ENCODE data around the gene DGKD. TPM values are rescaled to one million over a fixed set of nuclear protein-coding genes. Genes with fewer than 3 reads are reported as not detected.
A peak's percentile ranks its signal among the peaks of the same experiment; 100 is the strongest.

DGKD gene, protein sequence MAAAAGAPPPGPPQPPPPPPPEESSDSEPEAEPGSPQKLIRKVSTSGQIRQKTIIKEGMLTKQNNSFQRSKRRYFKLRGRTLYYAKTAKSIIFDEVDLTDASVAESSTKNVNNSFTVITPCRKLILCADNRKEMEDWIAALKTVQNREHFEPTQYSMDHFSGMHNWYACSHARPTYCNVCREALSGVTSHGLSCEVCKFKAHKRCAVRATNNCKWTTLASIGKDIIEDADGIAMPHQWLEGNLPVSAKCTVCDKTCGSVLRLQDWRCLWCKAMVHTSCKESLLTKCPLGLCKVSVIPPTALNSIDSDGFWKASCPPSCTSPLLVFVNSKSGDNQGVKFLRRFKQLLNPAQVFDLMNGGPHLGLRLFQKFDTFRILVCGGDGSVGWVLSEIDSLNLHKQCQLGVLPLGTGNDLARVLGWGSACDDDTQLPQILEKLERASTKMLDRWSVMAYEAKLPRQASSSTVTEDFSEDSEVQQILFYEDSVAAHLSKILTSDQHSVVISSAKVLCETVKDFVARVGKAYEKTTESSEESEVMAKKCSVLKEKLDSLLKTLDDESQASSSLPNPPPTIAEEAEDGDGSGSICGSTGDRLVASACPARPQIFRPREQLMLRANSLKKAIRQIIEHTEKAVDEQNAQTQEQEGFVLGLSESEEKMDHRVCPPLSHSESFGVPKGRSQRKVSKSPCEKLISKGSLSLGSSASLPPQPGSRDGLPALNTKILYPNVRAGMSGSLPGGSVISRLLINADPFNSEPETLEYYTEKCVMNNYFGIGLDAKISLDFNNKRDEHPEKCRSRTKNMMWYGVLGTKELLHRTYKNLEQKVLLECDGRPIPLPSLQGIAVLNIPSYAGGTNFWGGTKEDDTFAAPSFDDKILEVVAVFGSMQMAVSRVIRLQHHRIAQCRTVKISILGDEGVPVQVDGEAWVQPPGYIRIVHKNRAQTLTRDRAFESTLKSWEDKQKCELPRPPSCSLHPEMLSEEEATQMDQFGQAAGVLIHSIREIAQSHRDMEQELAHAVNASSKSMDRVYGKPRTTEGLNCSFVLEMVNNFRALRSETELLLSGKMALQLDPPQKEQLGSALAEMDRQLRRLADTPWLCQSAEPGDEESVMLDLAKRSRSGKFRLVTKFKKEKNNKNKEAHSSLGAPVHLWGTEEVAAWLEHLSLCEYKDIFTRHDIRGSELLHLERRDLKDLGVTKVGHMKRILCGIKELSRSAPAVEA
- total RNA-seq (100 to 1,000 TPM; 148 to 170 TPM), total RNA-seq (135 to 185 reads per million in 2 donors)

DNA sequence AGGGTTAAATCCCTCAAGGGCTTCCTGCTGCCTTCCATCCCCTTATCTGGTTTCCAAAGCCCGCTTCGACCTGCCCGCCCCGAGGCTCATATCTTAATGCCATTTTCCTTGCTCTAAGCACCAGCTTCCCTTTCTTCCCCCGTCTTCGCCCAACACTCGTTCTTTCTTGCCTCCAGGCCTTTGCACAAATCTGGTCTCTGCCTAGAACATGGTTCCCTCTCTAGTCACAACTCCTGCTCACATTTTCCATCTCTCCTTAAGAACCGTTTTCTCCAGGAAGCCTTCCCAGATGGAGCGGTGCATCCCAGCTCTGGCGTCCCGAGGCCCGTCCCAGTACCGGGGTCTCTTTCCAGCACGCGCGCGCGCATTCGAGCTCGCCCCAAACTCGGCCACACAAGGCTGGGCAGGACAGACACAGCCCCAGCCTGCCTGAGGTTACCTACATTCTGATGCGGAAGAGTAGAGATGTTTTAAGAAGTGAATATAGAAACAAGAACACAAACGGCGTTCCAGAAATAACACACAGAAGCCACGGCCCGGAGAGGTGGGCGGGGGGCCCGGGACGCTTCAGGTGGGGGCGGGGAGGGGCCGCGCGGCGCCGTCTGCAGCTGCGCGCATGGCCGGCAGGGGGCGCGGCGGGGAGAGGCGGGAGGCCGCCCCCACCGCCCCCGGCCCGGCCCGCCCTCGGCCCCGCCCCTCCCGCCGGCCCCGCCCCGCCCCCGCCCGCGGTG, at the start of gene DGKD:
Gene DGKD, plus strand, starts transcription at position 726 of the 731 bp plus-strand sequence. CDS start 25 bp downstream, outside the sequence.
- no peaks in the 10 kb centered on the region for H3K27me3 Mint-ChIP-seq
- DNase-seq (peak; percentile 67 to 82 (median 78)), ATAC-seq (peak; percentile 93)
- no peaks in the 10 kb centered on the region for H3K9me3 ChIP-seq (ENCODE audit: control insufficient read depth, low read length, poor library complexity, severe bottlenecking)
- peaks cover 59% of the 10 kb centered on the region for H3K4me1 Mint-ChIP-seq
- peaks cover 9% of the 10 kb centered on the region for H3K36me3 Mint-ChIP-seq (ENCODE audit: low read depth)
- H3K4me3 Mint-ChIP-seq, result peak within 1 kb of the TSS; percentile 95
- H3K27ac Mint-ChIP-seq, result peak within 1 kb of the TSS; percentile 93

DNA sequence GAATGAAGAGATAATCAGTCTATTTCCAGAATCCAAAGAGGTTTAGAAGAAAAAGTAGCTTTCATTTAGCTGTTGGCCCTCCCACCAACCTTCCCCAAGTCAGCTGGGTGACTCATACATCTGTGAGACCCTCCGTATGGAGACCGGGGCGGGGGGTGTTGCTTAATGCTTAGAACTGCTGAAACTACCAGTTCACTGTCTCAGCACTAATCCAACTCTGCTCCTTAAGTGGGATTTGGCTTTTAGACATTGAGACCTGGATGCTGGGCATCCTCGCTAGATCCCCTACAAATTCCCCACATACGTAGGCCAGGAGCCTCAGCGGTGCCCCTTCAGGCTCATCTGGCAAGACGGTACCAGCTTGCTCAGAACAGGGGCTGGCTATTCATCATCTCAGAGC, 46.7 kb upstream of the DGKD start, which contains the start of gene SAG:
Gene SAG, plus strand, starts transcription at position 252 of the 400 bp plus-strand sequence. CDS start 1,374 bp downstream, outside the sequence.
- Mint-ChIP-seq H3K27ac (peak within 1 kb of the TSS; percentile 78), H3K36me3 (ENCODE audit: low read depth) (no peaks in the 10 kb centered on the region), H3K4me1 (peaks cover 7% of the 10 kb centered on the region), H3K4me3 (no peak within 1 kb of the TSS), H3K27me3 (peaks cover under 1% of the 10 kb centered on the region)
- ATAC-seq, result no peak
- DNase-seq, result no peak
- H3K9me3 ChIP-seq (ENCODE audit: control insufficient read depth, low read length, poor library complexity, severe bottlenecking), result no peaks in the 10 kb centered on the region

DNA sequence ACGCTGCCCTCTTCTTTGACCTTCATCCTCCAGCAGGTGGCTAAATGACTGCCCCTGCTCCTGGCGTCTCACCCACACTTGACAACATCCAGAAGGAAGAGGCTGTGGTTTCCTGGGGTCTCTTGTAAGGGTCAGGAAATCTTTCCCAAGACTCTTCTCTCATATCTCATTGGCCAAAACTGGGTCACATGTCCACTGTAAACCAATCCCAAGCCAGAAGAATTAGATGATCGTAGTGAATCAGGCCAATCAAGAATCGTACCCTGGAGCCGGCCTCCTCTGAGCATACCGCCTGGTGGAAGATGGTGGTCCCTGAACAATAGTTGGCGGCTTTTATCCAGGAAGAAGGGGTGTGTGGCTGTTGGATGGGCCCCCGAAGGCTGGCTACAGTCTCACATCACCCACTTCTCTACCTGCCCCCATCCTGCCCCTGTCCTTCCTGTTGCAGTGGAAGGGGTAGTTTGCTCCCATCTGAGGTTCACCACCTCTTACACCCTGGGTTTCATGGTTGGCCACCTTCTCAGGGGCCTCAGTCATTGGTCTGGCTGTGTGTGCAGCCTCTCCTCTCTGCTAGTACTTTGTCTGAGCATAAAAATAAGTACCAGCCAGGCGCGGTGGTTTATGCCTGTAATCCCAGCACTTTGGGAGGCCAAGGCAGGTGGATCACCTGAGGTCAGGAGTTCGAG, 42.9 kb upstream of the DGKD start:
- H3K27ac Mint-ChIP-seq, result no peak overlapping the region
- H3K27me3 Mint-ChIP-seq, result peaks cover 7% of the 10 kb centered on the region
- H3K9me3 ChIP-seq (ENCODE audit: control insufficient read depth, low read length, poor library complexity, severe bottlenecking), result no peaks in the 10 kb centered on the region
- H3K4me1 Mint-ChIP-seq, result peaks cover 11% of the 10 kb centered on the region
- H3K36me3 Mint-ChIP-seq (ENCODE audit: low read depth), result no peaks in the 10 kb centered on the region
- no peak for ATAC-seq
- no peak for DNase-seq
- no peak overlapping the region for H3K4me3 Mint-ChIP-seq

DNA sequence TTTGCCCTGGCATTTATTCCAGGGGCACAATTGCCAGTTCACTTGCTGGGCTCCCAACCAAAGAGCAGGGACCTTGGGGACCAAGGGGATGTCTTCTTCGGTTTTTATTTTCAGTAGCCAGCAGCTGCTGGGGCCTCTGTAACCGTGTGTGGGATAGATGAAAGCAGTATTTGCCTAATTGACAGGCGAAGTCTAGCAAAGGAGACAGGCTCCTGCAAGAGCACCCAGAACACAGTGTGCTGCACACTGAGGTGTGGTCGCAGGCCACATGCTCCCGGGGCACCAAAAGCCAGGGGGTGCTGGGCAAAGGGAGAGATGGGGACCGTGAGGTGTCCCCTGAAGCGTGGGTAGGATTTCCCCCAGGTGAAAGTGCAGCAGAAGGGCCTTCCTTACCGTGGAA, 41.4 kb upstream of the DGKD start:
- Mint-ChIP-seq H3K27ac (peak overlapping the region; percentile 72), H3K36me3 (ENCODE audit: low read depth) (no peaks in the 10 kb centered on the region), H3K4me3 (no peak overlapping the region), H3K27me3 (peaks cover 7% of the 10 kb centered on the region), H3K4me1 (peaks cover 8% of the 10 kb centered on the region)
- H3K9me3 ChIP-seq (ENCODE audit: control insufficient read depth, low read length, poor library complexity, severe bottlenecking), result no peaks in the 10 kb centered on the region
- ATAC-seq (no peak), DNase-seq (no peak)

DNA sequence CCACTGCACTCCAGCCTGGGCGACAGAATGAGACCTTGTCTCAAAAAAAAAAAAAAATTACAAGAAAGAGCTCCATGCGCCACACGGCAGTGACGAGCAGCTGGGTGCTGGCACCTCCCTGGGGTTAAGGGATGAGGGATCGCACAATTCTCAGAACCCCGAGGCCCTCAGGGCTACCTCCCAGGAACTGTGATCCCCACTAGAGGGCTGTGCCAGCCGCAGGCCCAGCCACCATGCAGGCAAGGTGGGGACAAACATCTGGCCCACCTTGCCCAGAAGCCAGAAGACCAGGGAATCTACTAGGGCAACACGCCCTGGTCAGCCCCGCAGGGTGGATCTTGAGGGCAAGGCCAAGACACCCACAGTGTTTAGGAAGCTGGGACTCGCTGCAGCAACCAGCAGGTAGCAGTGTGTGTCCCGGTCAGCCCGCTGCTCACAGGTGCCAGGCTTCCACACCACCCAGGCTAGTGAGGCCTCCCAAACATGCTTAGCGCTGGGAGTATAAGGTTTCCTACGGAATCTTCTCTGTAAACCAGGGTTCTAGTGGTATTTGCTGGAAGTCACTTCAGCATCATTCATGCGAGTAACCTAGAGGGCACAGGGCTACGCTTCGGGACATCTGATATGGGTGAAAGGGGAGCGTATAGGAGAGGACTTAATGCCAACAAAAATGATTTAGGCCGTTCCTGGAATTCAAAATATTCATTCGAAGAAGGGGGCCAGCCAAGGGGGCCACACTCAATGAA, 39.9 kb upstream of the DGKD start:
- H3K27ac Mint-ChIP-seq, result no peak overlapping the region
- DNase-seq (no peak), ATAC-seq (no peak)
- peaks cover 8% of the 10 kb centered on the region for H3K4me1 Mint-ChIP-seq
- peaks cover 7% of the 10 kb centered on the region for H3K27me3 Mint-ChIP-seq
- H3K9me3 ChIP-seq (ENCODE audit: control insufficient read depth, low read length, poor library complexity, severe bottlenecking), result no peaks in the 10 kb centered on the region
- H3K36me3 Mint-ChIP-seq (ENCODE audit: low read depth), result no peaks in the 10 kb centered on the region
- no peak overlapping the region for H3K4me3 Mint-ChIP-seq

DNA sequence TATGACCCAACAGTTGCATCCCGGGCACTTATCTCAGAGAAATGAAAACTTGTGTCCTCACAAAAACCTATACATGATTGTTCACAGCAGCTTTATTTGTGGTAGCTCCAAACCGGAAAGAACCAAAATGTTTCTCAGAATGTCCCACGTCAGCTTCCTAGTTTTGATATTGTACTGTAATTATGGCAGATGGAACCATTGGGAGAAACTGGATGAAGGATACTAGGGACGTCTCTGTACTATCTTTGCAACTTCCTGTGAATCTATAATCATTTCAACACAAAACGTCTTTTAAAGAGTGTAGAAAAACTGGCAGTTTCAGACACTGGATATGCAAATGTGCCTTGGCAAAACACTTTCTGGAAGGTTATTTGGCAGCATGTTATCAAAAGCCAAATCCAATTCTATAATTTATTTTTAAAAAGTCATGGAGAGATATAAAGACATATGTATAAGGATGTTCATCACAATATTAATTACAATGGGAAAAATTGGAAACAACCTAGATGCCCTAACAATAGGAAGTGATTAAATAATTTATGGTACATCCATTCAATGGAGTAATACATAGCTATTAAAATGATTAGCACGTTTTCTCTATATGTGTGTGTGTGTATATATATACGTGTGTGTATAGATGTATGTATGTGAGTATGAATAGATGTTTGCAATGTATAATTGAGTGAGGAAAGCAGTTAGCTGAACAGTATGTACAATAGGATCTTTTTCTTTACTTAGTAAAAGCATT, 36.9 kb upstream of the DGKD start:
- H3K4me1 Mint-ChIP-seq, result peaks cover 5% of the 10 kb centered on the region
- H3K27ac Mint-ChIP-seq, result no peak overlapping the region
- H3K4me3 Mint-ChIP-seq, result no peak overlapping the region

DNA sequence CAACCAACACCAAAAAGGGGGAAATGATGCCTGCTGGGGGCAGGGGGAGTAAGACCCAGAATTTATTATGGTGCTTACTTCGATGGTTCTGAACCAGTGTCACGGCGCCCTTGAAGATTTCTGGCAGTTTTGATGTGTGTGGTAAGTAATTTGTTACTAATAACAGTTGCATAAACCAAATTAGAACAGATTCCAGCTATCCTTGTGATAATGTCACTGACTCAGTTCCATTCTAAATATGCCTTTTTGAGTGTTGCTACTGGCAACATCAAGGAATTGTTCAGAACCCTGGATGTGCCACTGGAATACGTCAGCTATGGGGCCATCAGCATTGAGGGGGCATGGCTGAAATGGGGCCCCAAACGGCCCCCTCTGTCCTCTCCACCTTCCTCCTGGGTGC, 35.0 kb upstream of the DGKD start:
- DNase-seq (no peak), ATAC-seq (no peak)
- H3K4me1 Mint-ChIP-seq, result peaks cover 5% of the 10 kb centered on the region
- no peak overlapping the region for H3K27ac Mint-ChIP-seq
- H3K27me3 Mint-ChIP-seq, result peaks cover 15% of the 10 kb centered on the region
- H3K9me3 ChIP-seq (ENCODE audit: control insufficient read depth, low read length, poor library complexity, severe bottlenecking), result no peaks in the 10 kb centered on the region
- H3K36me3 Mint-ChIP-seq (ENCODE audit: low read depth), result peaks cover 4% of the 10 kb centered on the region
- no peak overlapping the region for H3K4me3 Mint-ChIP-seq

More for the DNA sequence above, 36.9 kb upstream of the DGKD start:
- ATAC-seq, result no peak
- no peaks in the 10 kb centered on the region for H3K36me3 Mint-ChIP-seq (ENCODE audit: low read depth)
- H3K27me3 Mint-ChIP-seq, result peaks cover 22% of the 10 kb centered on the region
- no peaks in the 10 kb centered on the region for H3K9me3 ChIP-seq (ENCODE audit: control insufficient read depth, low read length, poor library complexity, severe bottlenecking)
- DNase-seq, result no peak

DNA sequence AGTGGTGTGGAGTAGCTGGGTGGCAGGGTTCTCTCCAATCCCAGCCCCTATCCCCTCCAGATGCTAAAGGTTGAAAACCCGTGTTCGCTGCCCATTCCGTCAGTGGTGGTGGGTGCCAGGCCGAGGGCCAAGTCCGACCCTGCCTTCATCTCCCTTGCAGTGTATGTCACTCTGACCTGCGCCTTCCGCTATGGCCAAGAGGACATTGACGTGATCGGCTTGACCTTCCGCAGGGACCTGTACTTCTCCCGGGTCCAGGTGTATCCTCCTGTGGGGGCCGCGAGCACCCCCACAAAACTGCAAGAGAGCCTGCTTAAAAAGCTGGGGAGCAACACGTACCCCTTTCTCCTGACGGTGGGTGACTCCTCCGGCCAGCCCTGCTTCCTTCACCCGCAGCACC, 33.8 kb upstream of the DGKD start:
- ATAC-seq, result no peak

DNA sequence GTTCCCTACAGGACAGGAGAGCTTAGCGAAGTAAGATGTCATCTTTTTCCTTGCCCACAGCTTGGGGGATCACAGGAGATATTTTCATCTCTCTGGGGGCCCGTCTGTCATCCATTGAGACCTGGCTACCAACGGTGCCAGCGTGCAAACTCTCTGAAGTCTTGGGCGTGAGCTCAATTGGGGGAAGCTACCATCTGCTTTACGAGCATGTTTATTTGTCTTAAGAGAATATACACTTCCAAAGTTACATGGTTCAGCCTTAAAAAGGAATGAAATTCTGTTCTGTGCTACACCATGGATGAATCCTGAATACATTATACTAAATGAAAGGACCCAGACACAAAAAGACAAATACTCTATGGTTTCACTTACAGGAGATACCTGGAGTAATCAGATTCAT, 33.1 kb upstream of the DGKD start:
- DNase-seq, result no peak
- ATAC-seq, result no peak
- no peaks in the 10 kb centered on the region for H3K9me3 ChIP-seq (ENCODE audit: control insufficient read depth, low read length, poor library complexity, severe bottlenecking)
- peaks cover 15% of the 10 kb centered on the region for H3K27me3 Mint-ChIP-seq
- no peak overlapping the region for H3K27ac Mint-ChIP-seq
- peaks cover 6% of the 10 kb centered on the region for H3K36me3 Mint-ChIP-seq (ENCODE audit: low read depth)
- no peak overlapping the region for H3K4me3 Mint-ChIP-seq
- peaks cover 11% of the 10 kb centered on the region for H3K4me1 Mint-ChIP-seq

More for the DNA sequence above, 33.8 kb upstream of the DGKD start:
- no peaks in the 10 kb centered on the region for H3K9me3 ChIP-seq (ENCODE audit: control insufficient read depth, low read length, poor library complexity, severe bottlenecking)
- DNase-seq, result no peak
- no peak overlapping the region for H3K27ac Mint-ChIP-seq
- H3K4me3 Mint-ChIP-seq, result no peak overlapping the region
- H3K36me3 Mint-ChIP-seq (ENCODE audit: low read depth), result peaks cover 6% of the 10 kb centered on the region
- H3K27me3 Mint-ChIP-seq, result peaks cover 15% of the 10 kb centered on the region
- H3K4me1 Mint-ChIP-seq, result peaks cover 9% of the 10 kb centered on the region

DNA sequence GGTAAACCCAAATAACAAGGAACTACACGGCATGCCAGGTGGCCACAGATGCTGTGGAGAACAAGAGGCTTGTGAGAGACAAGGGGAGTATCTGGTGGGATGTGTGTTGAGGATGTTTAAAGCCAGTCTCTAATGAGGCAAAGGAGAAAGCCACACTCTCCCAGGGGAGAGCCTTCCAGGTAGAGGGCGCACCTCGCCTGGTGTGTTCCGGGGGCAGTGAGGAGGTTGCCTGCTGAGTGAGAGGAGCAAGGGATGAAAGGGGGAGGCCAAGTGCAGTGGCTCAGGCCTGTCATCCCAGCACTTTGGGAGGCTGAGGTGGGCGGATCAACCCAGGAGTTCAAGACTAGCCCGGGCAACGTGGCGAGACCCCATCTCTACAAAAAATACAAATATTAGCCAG, 30.4 kb upstream of the DGKD start:
- Mint-ChIP-seq H3K36me3 (ENCODE audit: low read depth) (peaks cover 6% of the 10 kb centered on the region), H3K27me3 (peaks cover 15% of the 10 kb centered on the region), H3K27ac (peak overlapping the region; percentile 66), H3K4me3 (peak overlapping the region; percentile 10), H3K4me1 (peaks cover 13% of the 10 kb centered on the region)
- ATAC-seq (no peak), DNase-seq (no peak)
- no peaks in the 10 kb centered on the region for H3K9me3 ChIP-seq (ENCODE audit: control insufficient read depth, low read length, poor library complexity, severe bottlenecking)

DNA sequence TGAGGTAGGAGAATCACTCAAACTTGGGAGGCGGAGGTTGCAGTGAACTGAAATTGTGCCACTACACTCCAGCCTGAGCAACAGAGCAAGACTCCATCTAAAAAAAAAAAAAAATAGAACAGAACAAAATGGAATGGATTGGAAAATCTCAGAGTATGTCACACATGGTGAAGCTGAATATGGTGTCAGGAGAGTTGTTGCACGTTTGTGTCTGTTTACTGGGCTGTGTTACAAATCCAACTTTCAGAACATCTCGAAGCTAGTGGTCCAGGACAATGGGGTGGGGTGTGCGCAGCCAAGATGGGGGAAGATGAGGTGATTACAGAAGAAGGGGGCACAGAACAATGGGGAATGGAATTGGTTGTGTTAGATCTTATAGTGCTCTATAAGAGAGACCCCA, 29.0 kb upstream of the DGKD start:
- Mint-ChIP-seq H3K27me3 (peaks cover 12% of the 10 kb centered on the region), H3K27ac (peak overlapping the region; percentile 54), H3K4me3 (no peak overlapping the region), H3K4me1 (peaks cover 19% of the 10 kb centered on the region), H3K36me3 (ENCODE audit: low read depth) (peaks cover 6% of the 10 kb centered on the region)
- H3K9me3 ChIP-seq (ENCODE audit: control insufficient read depth, low read length, poor library complexity, severe bottlenecking), result no peaks in the 10 kb centered on the region
- no peak for ATAC-seq
- no peak for DNase-seq

Data from T-helper 17 cell (primary cell).